HPDE6-E6E7 (cell line): Measurements from ENCODE around the gene ZNF785.
"Not testable (repeated sequence)": the region's sequence is repeated elsewhere in the genome, so short reads cannot be mapped to it uniquely, and the experiment has no call there.

Experiments used
- DNase-seq: peaks from one replicate; pipeline ENCODE4 v3.0.0; 2011; ENCODE audit warnings: missing footprints; ENCODE audit errors: extremely low spot score

The ZNF785 gene

DNA sequence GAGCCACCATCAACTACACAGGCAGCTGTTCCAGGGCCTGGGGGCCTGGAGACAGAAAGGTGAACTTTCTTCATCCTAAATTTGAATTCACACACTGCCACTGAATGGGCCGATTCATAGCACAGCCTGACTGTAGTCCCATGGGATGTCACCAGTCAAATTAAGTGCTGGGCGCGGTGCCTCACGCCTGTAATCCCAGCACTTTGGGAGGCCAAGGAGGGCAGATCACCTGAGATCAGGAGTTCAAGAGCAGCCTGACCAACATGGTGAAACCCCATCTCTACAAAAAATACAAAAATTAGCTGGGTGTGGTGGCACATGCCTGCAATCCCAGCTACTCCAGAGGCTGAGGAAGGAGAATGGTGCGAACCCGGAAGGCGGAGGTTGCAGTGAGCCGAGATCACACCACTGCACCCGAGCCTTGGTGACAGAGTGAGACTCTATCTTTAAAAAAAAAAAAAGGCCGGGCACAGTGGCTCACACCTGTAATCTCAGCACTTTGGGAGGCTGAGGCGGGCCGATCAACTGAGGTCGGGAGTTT, 45.4 kb downstream of the ZNF785 start:
- not testable (repeated sequence) for DNase-seq

DNA sequence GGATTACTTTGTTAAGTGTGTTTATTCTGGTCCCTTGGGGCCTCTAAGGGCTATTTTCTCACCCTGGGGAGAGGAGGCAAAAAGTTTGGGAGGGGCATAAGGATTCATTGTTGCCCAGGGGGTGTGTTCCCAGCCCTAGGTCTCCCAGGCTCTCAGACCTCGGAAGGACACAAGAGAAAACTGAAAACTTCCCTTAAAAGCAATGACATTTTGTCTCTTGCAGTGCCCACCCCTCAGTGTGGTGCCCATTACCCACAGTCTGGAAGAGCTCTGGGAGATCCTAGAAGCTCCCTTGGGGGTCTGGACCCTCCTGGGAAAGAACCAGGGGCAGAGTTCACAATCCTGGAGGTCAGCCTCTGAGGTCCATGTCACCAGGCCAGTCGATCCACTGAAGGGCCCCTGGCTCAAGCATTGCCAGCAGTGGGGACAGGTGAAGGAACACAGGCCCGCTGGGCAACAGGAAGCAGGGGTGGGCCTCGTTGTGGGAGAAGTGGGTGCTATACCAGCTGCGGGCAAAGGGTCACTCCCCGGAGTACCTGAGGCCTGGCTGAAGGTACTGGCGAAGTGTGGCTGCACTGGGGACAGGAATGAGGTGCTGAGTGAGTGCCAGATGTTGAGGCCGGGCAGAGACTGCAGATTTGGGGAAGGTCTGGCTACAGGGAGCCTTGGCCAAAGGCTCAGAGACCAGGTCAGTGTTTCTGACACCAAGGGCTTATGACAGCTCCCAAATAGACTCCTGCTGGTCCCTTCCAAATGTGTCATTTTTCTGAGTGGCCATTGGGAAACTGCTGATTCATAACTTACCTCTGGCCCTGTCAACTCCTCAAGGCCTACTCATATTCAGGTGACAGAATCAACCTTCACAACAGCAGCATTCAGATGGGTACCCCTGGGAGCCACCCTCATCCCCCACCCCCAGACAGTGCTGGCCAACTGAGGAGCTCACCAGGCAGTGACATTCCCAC, 46.2 kb downstream of the ZNF785 start:
- DNase-seq, result no peak

DNA sequence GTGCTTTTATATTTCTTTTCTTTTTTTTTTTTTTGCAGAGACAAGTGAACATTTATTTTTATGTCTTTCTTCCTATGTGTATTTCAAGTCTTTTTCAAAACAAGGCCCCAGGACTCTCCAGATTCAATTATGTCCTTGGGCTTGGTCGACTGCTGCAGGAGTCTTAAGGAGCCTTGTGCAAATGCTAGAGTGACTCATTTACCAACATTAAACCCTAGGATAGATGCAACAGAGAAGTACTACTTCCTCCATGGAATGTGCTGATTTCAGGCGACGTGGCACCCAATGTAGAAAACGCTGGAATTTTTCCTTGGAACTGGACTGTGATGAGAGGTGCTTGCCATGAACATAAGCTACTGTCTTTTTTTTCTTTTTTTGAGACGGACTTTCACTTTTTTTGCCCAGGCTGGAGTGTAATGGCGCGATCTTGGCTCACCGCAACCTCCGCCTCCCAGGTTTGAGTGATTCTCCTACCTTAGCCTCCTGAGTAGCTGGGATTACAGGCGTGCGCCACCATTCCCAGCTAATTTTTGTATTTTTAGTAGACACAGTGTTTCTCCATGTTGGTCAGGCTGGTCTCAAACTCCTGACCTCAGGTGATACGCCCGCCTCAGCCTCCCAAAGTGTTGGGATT, 49.0 kb downstream of the ZNF785 start:
- DNase-seq, result not testable (repeated sequence)

DNA sequence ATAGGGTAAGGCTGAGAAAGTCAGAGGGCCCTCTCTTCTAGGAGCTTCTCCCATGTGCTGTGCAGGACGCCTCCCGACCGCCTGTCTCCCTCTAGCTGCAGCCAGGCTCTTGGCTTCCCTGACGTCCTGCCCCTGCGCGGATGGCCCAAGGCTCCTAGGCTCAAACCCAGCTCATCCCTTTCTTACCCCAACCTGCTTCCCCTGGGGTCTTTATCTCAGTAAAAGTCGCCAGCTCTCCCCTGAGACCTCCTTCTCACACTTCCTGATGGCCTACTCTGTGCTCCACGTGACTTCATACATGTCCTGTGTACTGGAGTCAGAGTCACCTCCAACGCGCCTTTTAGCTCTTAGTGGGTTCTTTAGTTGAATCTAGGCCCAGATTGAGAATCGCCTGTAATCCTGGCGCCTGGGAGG, 49.7 kb downstream of the ZNF785 start:
- peak; percentile 87 for DNase-seq

DNA sequence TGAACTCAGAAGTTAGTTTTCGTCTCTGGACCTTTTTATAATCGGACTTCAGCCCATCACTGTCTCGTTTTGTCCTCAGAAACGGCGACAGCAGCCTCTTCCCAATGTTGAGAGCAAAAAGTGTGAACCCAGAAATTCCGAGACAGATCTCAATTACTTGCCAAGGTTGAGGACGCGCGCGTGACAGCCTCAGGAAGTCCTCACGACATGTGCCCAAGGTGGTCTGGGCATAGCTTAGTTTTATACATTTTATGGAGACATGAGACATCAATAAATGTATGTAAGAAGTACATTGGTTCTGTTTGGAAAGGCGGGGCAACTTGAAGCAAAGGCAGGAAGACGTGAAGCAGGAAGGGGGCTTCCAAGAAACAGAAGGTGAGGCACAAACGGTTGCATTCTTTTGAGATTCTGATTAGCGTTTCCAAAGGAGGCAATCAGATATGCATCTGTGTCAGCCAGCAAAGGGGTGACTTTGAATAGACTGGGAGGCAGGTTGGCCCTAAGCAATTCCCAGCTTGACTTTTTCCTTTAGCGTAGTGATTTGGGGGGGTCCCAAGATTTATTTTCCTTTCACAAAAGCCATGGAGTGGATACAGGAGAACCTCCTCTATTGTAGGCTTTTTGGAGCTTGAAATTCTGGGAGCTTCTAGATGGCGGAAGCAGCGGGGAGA, 50.3 kb downstream of the ZNF785 start:
- DNase-seq, result no peak

DNA sequence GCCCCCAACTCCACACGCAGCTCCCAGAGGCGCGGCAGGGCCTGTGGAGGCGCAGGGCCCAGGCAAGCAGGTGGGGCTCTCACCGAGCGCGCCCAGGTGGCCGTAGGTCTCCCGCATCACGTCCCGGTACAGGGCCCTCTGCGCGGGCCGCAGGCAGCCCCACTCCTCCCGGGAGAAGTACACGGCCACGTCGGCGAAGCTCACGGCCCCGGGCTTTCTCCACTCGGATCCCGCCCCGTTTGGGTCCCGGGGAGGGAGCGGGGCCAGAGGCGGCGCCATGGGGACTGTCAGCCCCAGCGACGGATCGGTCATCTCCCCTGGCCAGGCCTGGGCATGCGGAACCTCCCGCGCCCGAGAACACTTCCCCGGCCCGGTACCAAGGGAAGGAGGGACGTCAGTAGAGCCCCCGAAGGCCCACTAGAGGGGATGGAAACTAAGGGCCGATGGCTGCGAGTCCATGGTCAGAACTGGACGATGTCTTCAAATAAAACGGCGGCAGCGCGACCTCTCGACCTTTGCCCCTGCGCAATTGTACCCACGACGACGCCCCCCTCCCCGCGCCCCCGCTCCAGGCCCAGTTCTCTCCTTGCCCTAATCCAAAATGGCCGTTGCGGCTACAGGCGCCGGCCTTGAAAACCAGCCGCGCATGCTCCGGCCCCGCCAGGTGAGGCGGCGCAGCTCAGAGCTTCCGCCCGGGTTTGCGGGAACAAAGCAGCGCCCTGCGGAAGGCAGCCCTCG, 51.0 kb downstream of the ZNF785 start, which contains the start of gene ZNF747:
ZNF747 (minus strand) TSS at position 491 of the 738 bp plus-strand sequence; CDS start at position 312, 179 bp downstream.
- peak; percentile 78 for DNase-seq

DNA sequence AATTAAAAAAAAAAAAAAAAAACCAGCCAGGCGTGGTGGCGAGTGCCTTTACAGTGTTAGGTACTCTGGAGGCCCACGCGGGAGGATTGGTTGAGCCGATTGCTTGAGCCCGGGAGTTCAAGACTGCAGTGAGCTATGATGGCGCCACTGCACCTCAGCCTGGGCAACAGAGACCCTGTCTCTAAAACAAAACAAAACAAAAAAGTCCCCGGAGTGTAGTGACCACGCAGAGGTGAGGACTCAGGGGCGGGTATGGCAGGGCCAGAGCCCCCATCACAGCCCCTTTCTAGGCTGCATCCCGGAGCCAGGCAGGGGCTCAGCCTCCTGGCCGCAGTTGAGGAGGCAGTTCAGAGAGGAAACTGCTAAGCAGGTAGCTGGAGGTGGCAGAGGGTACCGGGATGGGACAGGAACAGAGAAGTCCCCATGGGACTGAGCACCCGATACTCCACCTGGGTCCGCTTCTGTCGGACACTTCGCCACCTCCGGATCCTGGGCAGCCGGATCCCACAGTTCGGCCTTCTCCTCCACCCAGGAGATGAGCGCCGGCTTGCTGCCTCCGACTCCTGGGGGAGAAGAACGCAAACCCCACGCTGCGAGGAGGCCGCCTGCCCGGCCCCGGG, 51.6 kb downstream of the ZNF785 start:
- DNase-seq, result no peak

DNA sequence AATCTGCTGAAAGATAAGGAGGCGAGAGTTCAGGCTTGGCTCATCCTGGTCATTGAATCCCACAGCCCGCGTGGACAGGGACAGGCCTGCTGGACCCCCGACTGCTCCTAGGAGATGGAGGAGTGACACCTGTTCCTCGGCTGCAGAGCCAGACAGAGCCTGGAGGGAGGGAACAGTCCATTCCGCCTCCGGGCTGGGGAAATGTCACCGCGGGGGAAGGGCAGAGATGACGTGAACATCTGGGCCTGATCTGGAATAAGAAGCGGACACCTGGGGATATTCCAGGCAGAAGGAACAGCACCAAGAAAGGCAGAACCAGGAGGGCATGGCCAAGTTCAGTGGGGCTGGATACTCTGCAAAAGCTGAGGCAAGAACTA, 52.4 kb downstream of the ZNF785 start:
- DNase-seq, result no peak

DNA sequence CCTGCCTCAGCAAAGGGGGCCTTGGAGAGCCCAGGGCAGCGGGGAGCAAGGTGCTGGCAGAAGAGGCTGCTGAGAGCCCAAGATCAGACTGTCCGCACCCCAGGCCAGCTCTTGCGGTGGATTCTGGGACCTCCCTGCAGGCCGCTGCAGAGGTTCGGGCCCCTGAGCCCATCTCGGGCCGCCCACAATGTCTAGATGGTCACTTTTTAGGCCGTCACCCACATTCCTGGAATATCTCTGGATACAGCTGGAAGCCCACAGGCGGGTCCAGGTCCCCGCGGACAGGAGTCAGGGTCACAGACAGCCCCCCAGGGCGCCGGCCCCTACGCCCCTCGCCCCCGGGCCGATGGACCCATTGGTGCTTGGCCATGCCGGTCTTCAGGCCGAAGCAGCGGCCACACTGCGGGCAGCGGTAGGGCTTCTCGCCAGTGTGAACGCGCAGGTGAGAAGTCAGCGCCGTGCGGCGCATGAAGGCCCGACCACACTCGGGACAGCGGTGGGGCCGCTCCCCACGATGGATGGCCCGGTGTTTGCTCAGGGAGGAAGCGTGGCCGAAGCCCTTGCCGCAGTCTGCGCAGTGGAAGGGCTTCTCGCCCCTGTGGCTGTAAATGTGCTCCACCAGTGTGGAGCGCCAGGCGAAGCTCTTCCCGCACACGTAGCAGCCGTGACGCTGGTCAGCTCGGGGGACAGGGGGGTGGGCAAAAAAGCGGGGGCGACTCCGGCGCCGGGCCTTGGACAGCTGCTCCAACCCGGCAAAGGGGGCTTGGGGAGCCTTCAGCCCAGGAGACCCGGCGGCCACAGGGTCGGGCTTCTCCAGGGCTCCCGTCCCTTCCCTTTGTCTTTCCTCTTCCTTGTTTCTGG, 53.0 kb downstream of the ZNF785 start:
- no peak for DNase-seq
